ENCODE measurements around the gene GNAO1.

DNA sequence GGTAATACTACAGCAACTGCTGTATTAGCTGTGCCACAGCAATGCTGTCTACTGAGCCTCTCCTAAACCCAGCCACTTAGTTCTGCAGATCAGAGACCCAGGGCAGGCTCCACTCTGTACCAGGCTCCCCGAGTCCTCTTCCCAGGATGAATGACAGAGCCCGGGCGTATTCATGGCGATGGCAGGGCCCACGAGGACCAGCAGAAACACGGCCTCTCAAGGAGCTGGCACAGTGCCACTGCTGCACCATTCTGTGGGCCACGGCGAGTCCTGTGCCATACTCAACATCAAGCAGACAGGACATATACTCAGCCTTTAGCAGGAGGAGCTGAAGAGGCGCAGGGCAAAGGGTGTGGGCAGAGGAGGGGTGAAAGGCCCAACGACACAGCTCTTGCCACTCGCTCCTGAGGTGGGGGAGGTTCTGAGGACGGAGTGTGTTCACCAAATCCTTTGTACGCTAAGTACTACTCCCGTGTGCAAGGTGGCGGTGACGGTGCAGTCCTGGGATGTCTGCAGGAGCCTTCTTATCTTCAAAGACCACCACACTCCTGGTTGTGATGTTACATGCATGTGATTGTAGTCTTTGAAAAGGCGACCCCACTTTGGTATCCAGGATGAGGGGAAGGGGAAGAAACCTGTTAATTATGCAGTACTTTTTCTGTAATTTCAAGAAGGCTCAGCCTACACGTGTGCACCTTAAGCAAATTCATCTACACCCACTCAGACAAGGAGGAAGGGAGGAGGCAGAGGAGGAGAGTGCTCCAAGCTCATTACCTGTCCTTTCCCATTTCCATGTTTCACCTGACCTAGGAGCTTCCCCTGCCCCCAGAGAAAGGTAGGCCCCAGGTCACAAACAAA is 136.0 kb downstream of the GNAO1 start:
- TF ChIP-seq, protein P1, sequence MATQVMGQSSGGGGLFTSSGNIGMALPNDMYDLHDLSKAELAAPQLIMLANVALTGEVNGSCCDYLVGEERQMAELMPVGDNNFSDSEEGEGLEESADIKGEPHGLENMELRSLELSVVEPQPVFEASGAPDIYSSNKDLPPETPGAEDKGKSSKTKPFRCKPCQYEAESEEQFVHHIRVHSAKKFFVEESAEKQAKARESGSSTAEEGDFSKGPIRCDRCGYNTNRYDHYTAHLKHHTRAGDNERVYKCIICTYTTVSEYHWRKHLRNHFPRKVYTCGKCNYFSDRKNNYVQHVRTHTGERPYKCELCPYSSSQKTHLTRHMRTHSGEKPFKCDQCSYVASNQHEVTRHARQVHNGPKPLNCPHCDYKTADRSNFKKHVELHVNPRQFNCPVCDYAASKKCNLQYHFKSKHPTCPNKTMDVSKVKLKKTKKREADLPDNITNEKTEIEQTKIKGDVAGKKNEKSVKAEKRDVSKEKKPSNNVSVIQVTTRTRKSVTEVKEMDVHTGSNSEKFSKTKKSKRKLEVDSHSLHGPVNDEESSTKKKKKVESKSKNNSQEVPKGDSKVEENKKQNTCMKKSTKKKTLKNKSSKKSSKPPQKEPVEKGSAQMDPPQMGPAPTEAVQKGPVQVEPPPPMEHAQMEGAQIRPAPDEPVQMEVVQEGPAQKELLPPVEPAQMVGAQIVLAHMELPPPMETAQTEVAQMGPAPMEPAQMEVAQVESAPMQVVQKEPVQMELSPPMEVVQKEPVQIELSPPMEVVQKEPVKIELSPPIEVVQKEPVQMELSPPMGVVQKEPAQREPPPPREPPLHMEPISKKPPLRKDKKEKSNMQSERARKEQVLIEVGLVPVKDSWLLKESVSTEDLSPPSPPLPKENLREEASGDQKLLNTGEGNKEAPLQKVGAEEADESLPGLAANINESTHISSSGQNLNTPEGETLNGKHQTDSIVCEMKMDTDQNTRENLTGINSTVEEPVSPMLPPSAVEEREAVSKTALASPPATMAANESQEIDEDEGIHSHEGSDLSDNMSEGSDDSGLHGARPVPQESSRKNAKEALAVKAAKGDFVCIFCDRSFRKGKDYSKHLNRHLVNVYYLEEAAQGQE (IDR thresholded peaks at IDR 0.05; ENCODE audit: borderline replicate concordance) = no peak
- TF ChIP-seq, protein P2, sequence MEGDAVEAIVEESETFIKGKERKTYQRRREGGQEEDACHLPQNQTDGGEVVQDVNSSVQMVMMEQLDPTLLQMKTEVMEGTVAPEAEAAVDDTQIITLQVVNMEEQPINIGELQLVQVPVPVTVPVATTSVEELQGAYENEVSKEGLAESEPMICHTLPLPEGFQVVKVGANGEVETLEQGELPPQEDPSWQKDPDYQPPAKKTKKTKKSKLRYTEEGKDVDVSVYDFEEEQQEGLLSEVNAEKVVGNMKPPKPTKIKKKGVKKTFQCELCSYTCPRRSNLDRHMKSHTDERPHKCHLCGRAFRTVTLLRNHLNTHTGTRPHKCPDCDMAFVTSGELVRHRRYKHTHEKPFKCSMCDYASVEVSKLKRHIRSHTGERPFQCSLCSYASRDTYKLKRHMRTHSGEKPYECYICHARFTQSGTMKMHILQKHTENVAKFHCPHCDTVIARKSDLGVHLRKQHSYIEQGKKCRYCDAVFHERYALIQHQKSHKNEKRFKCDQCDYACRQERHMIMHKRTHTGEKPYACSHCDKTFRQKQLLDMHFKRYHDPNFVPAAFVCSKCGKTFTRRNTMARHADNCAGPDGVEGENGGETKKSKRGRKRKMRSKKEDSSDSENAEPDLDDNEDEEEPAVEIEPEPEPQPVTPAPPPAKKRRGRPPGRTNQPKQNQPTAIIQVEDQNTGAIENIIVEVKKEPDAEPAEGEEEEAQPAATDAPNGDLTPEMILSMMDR (IDR thresholded peaks at IDR 0.05; ENCODE audit: poor library complexity, severe bottlenecking) = no peak
- TF ChIP-seq POLR2AphosphoS5 (IDR thresholded peaks at IDR 0.05) (no peak), TAF1 (IDR thresholded peaks at IDR 0.05; ENCODE audit: low read depth) (no peak)
